SIG-M5 treated with dmso at 0.1 percent for 504 hours (cell line): Measurements from ENCODE around the gene UFD1.

ENCODE experiments used
- DNase-seq: peaks from one replicate; lab custom pipeline; 2025; ENCODE audit not compliant: unreplicated experiment; lab: John Stamatoyannopoulos, UW

Gene UFD1

DNA sequence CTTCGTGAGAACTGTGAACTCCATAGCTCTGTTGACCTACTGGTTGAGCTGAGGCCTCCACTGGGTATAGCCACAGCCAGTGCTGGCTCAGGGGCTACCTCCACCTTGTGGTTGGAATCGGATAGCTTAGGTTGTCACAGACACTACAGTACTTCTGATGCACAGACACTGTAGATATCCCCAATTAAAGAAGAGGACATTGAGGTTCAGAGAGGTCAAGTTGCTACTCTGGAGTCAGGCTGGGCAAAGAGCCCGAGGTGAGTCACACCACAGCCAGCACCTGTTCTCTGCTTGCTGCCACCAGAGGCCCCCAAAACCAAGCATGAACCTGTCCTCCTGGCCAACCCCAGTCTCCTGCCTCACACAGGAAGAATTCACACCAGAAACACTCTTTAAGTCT is 5.4 kb downstream of the UFD1 start:
- no peak for DNase-seq

DNA sequence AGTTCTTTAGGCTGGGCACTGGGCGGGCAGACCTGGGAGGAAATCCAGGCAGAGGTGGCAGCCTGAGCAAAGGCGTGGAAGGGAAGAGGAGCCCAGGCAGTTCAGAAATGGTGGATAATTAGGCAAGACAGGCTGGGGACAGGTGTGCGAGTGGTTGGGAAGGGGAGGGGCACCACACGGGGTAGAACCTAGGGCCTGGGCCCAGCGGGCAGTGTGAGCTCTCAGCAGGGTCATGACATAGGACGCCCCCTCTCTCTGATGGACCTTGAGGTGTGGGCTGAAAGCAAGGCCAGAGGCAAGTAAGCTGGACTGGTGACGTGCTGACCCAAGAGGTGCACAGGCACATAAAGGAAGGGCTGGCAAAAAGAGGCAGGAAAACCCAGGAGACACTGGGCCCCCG is 6.8 kb downstream of the UFD1 start:
- no peak for DNase-seq

DNA sequence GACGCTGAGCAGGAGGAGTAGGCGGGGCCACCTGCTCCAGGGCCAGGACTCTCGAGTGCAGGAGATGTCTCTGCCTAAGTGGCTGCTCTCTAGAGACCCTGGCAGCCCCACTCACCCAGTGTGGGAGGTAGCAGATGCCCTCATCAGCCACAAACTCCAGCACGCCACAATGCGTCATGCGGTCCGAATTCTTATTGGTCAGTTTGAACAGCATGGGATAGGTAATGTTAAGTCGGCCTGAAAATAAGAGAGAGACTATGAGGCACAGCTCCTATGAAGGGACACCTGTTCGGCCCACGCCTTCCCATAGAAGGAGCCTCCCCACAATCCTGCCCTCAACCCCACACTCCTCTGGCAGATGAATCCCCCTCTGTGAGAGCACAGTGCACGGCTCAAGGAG is 7.4 kb downstream of the UFD1 start:
- no peak for DNase-seq

- no peak for DNase-seq
Observed at GRCh38 chr22:19470010-19470409, 9.0 kb downstream of the UFD1 start.

GRCh38 chr22:19469421-19469820 is 9.6 kb downstream of the UFD1 start:
- DNase-seq = no peak

- DNase-seq = no peak
Observed at GRCh38 chr22:19467912-19468311, 11.1 kb downstream of the UFD1 start.

GRCh38 chr22:19466848-19467752 is 11.9 kb downstream of the UFD1 start:
- DNase-seq = no peak

DNA sequence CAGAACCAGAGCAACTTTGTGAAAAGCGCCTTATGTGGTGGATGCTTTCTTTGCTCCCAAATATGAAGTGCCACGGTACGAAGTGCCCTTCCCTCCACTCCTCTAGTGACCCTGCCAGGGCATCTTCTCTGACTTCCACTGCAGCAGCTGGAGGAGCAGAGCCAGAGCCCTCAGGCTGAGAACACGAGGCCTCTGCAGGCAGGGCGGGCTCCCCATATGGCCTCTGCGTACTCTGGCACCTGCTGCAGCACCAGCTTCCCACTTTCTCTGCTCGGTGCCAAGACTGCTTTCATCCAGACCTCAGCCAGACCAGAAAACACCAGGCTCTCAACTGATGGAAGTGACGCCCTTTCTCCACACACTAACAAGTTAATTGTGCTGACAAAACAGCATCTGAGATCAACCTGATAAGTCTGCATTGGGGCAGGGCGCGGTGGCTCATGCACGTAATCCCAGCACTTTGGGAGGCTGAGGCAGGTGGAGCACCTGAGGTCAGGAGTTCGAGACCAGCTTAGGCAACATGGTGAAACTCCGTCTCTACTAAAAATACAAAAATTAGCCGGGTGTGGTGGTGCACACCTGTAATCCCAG is 12.8 kb downstream of the UFD1 start:
- DNase-seq = no peak

GRCh38 chr22:19464975-19465374 is 14.0 kb downstream of the UFD1 start:
- no peak for DNase-seq

GRCh38 chr22:19464546-19464945 is 14.4 kb downstream of the UFD1 start:
- no peak for DNase-seq

GRCh38 chr22:19463491-19464469 is 15.2 kb downstream of the UFD1 start:
- no peak for DNase-seq

DNA sequence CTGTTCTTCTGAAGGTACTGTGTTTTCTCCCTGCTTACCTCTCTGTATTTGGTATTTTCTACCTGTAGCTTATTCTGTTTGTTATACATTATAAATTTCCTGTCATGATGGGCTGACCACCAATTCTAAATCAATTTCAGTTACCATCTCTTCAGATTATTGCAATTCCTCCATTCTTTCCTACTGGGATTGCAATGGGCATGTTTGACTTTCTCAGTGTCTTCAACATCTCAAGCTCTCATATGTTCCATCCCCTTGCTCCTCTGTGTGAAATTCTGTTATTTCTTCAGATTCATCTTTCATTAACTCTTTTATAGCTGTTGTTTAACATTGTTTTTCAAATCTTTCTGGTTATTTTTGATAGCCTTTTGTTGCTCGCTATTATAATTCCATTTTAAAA is 16.0 kb downstream of the UFD1 start:
- no peak for DNase-seq

DNA sequence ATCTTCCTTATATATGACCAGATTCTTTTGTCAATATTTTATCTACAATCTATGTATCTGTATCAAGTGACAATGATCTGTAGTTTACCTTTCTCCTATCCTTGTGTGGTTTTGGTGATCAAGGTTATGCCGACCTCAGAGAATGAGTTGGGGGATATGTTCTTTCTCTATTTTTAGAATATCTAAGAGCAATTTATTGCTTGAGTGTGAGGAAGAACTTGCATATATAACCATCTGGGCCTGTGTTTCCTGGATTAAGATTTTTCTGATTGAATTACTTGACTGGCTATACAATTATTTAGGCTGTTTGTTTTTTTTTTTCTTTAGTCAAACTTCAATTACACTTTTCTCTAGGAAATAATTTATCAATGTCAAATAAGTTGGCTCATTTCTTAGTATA is 17.5 kb downstream of the UFD1 start:
- DNase-seq = no peak

GRCh38 chr22:19460036-19460435 is 19.0 kb downstream of the UFD1 start:
- DNase-seq = no peak

- no peak for DNase-seq
Observed at GRCh38 chr22:19457828-19458428, 21.1 kb downstream of the UFD1 start.

GRCh38 chr22:19456541-19456940 is 22.5 kb downstream of the UFD1 start:
- no peak for DNase-seq

DNA sequence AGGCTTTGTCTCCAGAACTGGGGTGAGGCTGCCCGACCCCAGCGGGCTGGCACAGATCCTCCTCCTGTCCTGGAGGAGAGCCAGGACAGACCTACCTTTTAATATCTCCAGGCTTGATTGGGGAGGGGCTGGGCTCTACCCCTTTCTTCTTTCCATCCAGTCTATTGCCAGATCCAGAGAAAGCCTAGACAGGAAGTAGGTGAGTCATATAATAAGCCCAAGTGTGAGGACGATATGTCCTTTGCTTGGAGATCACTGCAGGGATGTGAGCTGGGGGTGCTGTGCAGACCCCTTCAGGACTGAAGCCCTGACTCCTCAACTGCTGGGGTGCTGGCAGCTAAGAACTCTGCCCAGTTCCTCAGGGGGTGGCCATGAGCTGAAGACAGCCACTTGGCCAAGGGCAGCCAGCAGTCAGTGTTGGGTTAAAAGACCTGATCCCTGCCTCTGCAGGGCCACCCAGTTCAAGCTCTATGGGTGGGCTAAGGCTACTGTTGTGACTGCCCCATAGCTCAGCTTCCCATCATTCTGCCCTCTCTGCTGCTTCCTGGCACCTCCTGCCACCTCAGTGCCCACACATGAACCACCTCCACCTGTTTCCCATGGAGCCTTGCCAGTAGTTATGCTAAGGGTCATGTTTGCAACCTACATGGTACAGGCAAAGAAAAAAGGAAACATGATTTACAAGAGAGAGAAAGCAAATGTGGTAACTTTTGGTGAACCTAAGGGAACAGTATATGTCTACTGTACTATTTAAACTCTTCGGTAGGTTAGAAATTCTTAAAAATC is 23.2 kb downstream of the UFD1 start:
- no peak for DNase-seq

- DNase-seq = no peak
Observed at GRCh38 chr22:19455033-19455432, 24.0 kb downstream of the UFD1 start.

GRCh38 chr22:19454156-19454555 is 24.8 kb downstream of the UFD1 start:
- DNase-seq = no peak

DNA sequence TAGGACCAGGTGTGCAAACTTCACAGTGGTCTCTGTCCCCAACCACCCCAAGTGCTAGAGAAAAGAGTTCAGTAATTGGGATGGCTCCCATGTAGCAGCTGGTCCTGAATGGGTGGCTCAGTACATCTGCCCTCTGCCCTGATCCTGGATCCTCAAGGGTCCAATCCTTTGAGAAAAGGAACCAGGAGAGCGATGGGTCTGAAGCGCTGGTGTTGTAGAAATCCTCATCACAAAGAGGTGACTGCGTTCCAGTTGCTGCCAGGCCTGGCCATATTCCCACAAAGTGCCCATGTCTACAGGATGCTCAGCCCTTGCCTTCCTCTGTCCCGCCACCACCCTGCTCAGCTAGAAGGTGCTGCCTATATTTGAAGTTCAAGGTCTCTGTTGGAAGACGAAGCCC is 25.3 kb downstream of the UFD1 start:
- no peak for DNase-seq
